ENCODE data around the gene KIAA1217.

KIAA1217 gene

DNA sequence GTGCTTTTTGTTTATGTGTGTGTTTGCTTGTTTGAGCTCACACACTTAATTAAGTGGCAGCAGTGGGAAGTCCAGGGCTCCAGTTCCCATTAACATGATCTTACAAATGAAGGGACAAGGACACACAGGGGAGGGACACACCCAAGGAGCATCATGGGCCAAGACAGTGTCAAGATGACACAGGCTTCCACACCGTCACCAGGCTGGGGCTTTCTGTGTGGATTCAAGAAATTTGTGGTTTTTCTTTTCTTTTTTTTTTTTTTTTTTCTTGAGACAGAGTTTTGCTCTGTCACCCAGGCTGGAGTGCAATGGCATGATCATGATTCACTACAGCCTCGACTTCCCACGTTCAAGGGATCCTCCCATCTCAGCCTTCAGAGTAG, 173.6 kb downstream of the KIAA1217 start:
- Histone ChIP-seq H2BK120ac (ENCODE audit: low read depth, low read length) (no peak overlapping the region), H3K4me3 (ENCODE audit: low read length in 2 of 2) (no peak overlapping the region), H2BK12ac (ENCODE audit: low read length) (no peak overlapping the region), H3K4ac (ENCODE audit: low read length) (no peak overlapping the region), H3K79me1 (ENCODE audit: low read depth, low read length) (no peaks in the 10 kb centered on the region), H3K9me3 (replicated peaks in 1 of 2; ENCODE audit: control insufficient read depth in 2 of 2, insufficient read depth in 1 of 2, low read depth in 1 of 2, low read length in 2 of 2) (no peaks in the 10 kb centered on the region), H3K4me1 (ENCODE audit: control insufficient read depth in 2 of 2, insufficient read depth in 1 of 2, low read depth in 1 of 2, low read length in 2 of 2) (peaks cover 12 to 17% of the 10 kb centered on the region in 2 donors), H3K23ac (ENCODE audit: low read depth, low read length, poor library complexity) (no peak overlapping the region), H3K27me3 (ENCODE audit: control insufficient read depth in 3 of 3, insufficient read depth in 3 of 3, low read depth in 1 of 3, low read length in 3 of 3) (no peaks in the 10 kb centered on the region), H4K91ac (ENCODE audit: low read depth, low read length, poor library complexity) (no peak overlapping the region), H3K27ac (replicated peaks; ENCODE audit: low read length) (no peak overlapping the region), H2AFZ (ENCODE audit: low read length) (no peak overlapping the region), H3K14ac (ENCODE audit: low read length) (no peak overlapping the region), H3K36me3 (replicated peaks in 1 of 2; ENCODE audit: control insufficient read depth in 2 of 2, insufficient read depth in 2 of 2, low read length in 2 of 2) (no peaks in the 10 kb centered on the region), H3K9ac (ENCODE audit: low read depth, low read length, poor library complexity) (no peak overlapping the region), H4K8ac (ENCODE audit: low read depth, low read length) (no peak overlapping the region), H2AK5ac (ENCODE audit: low read depth, low read length) (no peak overlapping the region), H2BK5ac (ENCODE audit: low read length) (no peak overlapping the region), H2BK15ac (ENCODE audit: low read length) (no peak overlapping the region), H3K18ac (ENCODE audit: low read length) (no peak overlapping the region), H3K4me2 (ENCODE audit: insufficient read depth, low read length, poor library complexity, severe bottlenecking) (no peak overlapping the region)
- WGBS, 2 donors (ENCODE audit: extremely low coverage in 2 of 2, insufficient read length in 2 of 2, insufficient replicate concordance in 1 of 2): no CpG with 5 or more reads among the region's 3 CpGs
- no peak for DNase-seq (ENCODE audit: low spot score)

DNA sequence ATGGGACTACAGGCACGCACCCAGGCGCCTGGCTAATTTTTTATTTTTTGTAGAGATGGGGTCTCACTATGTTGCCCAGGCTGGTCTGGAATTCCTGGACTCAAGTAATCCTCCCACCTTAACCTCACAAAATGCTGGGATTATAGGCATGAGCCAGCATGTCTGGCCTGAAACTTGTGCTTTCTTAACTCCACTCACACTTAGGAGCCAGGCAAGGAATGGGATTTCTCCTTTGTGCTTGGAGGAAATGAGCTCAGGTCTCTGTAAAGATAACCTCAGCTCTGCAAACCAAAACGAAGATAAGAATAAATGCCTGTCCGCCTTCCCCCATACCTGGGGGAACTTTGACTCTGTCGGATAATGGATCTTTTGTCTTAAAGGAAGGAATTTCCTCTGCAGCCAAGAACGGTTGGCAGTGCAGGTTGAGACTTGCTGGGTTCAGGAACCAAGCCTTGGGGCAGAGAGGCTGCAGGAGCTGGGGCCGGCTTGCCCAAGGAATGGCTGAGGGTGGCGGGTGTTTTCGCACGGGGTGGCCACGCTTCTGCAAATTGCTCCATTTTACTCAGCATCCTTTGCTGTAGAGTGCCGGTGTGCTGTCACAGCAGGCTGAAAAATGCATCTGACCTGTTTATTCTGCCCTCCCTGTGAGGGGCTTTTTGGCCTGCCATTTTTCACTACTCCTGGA, 174.2 kb downstream of the KIAA1217 start:
- Histone ChIP-seq H3K9me3 (replicated peaks in 1 of 2; ENCODE audit: control insufficient read depth in 2 of 2, insufficient read depth in 1 of 2, low read depth in 1 of 2, low read length in 2 of 2) (no peaks in the 10 kb centered on the region), H3K18ac (ENCODE audit: low read length) (no peak overlapping the region), H3K23ac (ENCODE audit: low read depth, low read length, poor library complexity) (no peak overlapping the region), H3K79me1 (ENCODE audit: low read depth, low read length) (no peaks in the 10 kb centered on the region), H3K14ac (ENCODE audit: low read length) (no peak overlapping the region), H2BK5ac (ENCODE audit: low read length) (no peak overlapping the region), H3K4me2 (ENCODE audit: insufficient read depth, low read length, poor library complexity, severe bottlenecking) (no peak overlapping the region), H3K4ac (ENCODE audit: low read length) (no peak overlapping the region), H3K9ac (ENCODE audit: low read depth, low read length, poor library complexity) (no peak overlapping the region), H2AK5ac (ENCODE audit: low read depth, low read length) (no peak overlapping the region), H2BK120ac (ENCODE audit: low read depth, low read length) (no peak overlapping the region), H3K36me3 (replicated peaks in 1 of 2; ENCODE audit: control insufficient read depth in 2 of 2, insufficient read depth in 2 of 2, low read length in 2 of 2) (no peaks in the 10 kb centered on the region), H3K4me1 (ENCODE audit: control insufficient read depth in 2 of 2, insufficient read depth in 1 of 2, low read depth in 1 of 2, low read length in 2 of 2) (peaks cover 12 to 17% of the 10 kb centered on the region in 2 donors), H4K91ac (ENCODE audit: low read depth, low read length, poor library complexity) (no peak overlapping the region), H3K27me3 (ENCODE audit: control insufficient read depth in 3 of 3, insufficient read depth in 3 of 3, low read depth in 1 of 3, low read length in 3 of 3) (no peaks in the 10 kb centered on the region), H3K4me3 (ENCODE audit: low read length in 2 of 2) (no peak overlapping the region), H3K27ac (replicated peaks; ENCODE audit: low read length) (no peak overlapping the region), H2AFZ (ENCODE audit: low read length) (no peak overlapping the region), H2BK15ac (ENCODE audit: low read length) (no peak overlapping the region), H2BK12ac (ENCODE audit: low read length) (no peak overlapping the region), H4K8ac (ENCODE audit: low read depth, low read length) (no peak overlapping the region)
- no CpG with 5 or more reads among the region's 12 CpGs for WGBS, 2 donors (ENCODE audit: extremely low coverage in 2 of 2, insufficient read length in 2 of 2, insufficient replicate concordance in 1 of 2)
- DNase-seq (ENCODE audit: low spot score): no peak

DNA sequence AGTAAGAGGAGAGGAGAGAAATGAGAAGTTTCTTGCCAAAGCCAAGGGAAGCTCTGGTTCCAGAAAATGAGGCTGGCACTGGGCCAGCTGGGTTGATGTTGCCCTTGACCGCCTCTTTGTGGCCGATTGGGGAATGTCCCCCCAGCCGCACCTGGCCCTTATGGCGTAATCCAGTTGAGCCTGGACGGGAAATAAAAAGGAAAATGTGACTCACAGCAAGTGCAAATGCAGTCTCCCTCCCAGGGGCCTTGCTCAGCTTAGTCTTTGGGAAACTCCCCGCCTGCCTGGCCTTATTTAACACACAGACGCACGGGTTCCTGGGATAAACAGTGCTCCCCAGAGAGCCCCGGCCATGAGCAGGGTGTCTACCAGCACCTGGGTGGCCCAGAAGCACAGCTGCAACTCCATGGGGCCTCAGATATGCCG, 174.8 kb downstream of the KIAA1217 start:
- H3K18ac ChIP-seq (ENCODE audit: low read length): no peak overlapping the region
- no peak overlapping the region for H2BK12ac ChIP-seq (ENCODE audit: low read length)
- DNase-seq (ENCODE audit: low spot score): no peak
- H2BK120ac ChIP-seq (ENCODE audit: low read depth, low read length): no peak overlapping the region
- H3K9ac ChIP-seq (ENCODE audit: low read depth, low read length, poor library complexity): no peak overlapping the region
- no peak overlapping the region for H2BK5ac ChIP-seq (ENCODE audit: low read length)
- no peak overlapping the region for H4K91ac ChIP-seq (ENCODE audit: low read depth, low read length, poor library complexity)
- no peak overlapping the region for H3K4me2 ChIP-seq (ENCODE audit: insufficient read depth, low read length, poor library complexity, severe bottlenecking)
- H3K14ac ChIP-seq (ENCODE audit: low read length): no peak overlapping the region
- no peak overlapping the region for H2AFZ ChIP-seq (ENCODE audit: low read length)
- H4K8ac ChIP-seq (ENCODE audit: low read depth, low read length): no peak overlapping the region
- no peak overlapping the region for H3K4me3 ChIP-seq (ENCODE audit: low read length in 2 of 2)
- peaks cover 12 to 17% of the 10 kb centered on the region in 2 donors for H3K4me1 ChIP-seq (ENCODE audit: control insufficient read depth in 2 of 2, insufficient read depth in 1 of 2, low read depth in 1 of 2, low read length in 2 of 2)
- no CpG with 5 or more reads among the region's 10 CpGs for WGBS, 2 donors (ENCODE audit: extremely low coverage in 2 of 2, insufficient read length in 2 of 2, insufficient replicate concordance in 1 of 2)
- no peaks in the 10 kb centered on the region for H3K79me1 ChIP-seq (ENCODE audit: low read depth, low read length)
- no peak overlapping the region for H3K23ac ChIP-seq (ENCODE audit: low read depth, low read length, poor library complexity)
- H2AK5ac ChIP-seq (ENCODE audit: low read depth, low read length): no peak overlapping the region
- H2BK15ac ChIP-seq (ENCODE audit: low read length): no peak overlapping the region
- H3K27me3 ChIP-seq (ENCODE audit: control insufficient read depth in 3 of 3, insufficient read depth in 3 of 3, low read depth in 1 of 3, low read length in 3 of 3): no peaks in the 10 kb centered on the region
- no peak overlapping the region for H3K4ac ChIP-seq (ENCODE audit: low read length)
- no peak overlapping the region for H3K27ac ChIP-seq (replicated peaks; ENCODE audit: low read length)
- no peaks in the 10 kb centered on the region for H3K9me3 ChIP-seq (replicated peaks in 1 of 2; ENCODE audit: control insufficient read depth in 2 of 2, insufficient read depth in 1 of 2, low read depth in 1 of 2, low read length in 2 of 2)
- H3K36me3 ChIP-seq (replicated peaks in 1 of 2; ENCODE audit: control insufficient read depth in 2 of 2, insufficient read depth in 2 of 2, low read length in 2 of 2): no peaks in the 10 kb centered on the region

DNA sequence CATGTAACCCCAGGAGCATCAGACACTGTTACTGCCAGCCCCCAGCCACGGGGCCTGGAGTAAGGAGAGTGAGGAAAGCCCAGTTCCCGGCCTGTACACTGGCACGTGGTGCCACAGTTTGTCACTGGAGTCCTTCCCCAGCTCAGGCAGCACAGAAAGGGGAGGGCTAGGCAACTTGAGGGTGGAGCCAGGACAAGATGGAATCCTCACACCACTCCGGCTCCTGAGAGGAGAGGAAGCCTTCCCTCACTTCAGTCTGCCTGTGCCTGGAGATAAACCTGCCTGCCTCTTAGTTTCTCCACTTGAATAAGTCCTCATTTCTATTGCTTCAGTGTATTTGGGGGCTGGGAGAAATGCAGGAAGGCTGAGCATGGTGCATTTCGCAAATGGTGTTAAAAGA, 176.0 kb downstream of the KIAA1217 start:
- Histone ChIP-seq H2BK15ac (ENCODE audit: low read length) (no peak overlapping the region), H3K36me3 (replicated peaks in 1 of 2; ENCODE audit: control insufficient read depth in 2 of 2, insufficient read depth in 2 of 2, low read length in 2 of 2) (no peaks in the 10 kb centered on the region), H2AK5ac (ENCODE audit: low read depth, low read length) (no peak overlapping the region), H4K8ac (ENCODE audit: low read depth, low read length) (peak overlapping the region; percentile 6), H3K4me1 (ENCODE audit: control insufficient read depth in 2 of 2, insufficient read depth in 1 of 2, low read depth in 1 of 2, low read length in 2 of 2) (peaks cover 12 to 17% of the 10 kb centered on the region in 2 donors), H3K27me3 (ENCODE audit: control insufficient read depth in 3 of 3, insufficient read depth in 3 of 3, low read depth in 1 of 3, low read length in 3 of 3) (no peaks in the 10 kb centered on the region), H2BK12ac (ENCODE audit: low read length) (no peak overlapping the region), H3K9ac (ENCODE audit: low read depth, low read length, poor library complexity) (no peak overlapping the region), H3K4me2 (ENCODE audit: insufficient read depth, low read length, poor library complexity, severe bottlenecking) (no peak overlapping the region), H3K79me1 (ENCODE audit: low read depth, low read length) (no peaks in the 10 kb centered on the region), H3K23ac (ENCODE audit: low read depth, low read length, poor library complexity) (no peak overlapping the region), H4K91ac (ENCODE audit: low read depth, low read length, poor library complexity) (no peak overlapping the region), H3K18ac (ENCODE audit: low read length) (peak overlapping the region; percentile 42), H2BK5ac (ENCODE audit: low read length) (no peak overlapping the region), H3K9me3 (replicated peaks in 1 of 2; ENCODE audit: control insufficient read depth in 2 of 2, insufficient read depth in 1 of 2, low read depth in 1 of 2, low read length in 2 of 2) (no peaks in the 10 kb centered on the region), H2AFZ (ENCODE audit: low read length) (no peak overlapping the region), H3K27ac (replicated peaks; ENCODE audit: low read length) (no peak overlapping the region), H3K14ac (ENCODE audit: low read length) (no peak overlapping the region), H3K4me3 (ENCODE audit: low read length in 2 of 2) (no peak overlapping the region), H2BK120ac (ENCODE audit: low read depth, low read length) (no peak overlapping the region), H3K4ac (ENCODE audit: low read length) (no peak overlapping the region)
- no peak for DNase-seq (ENCODE audit: low spot score)
- WGBS, 2 donors (ENCODE audit: extremely low coverage in 2 of 2, insufficient read length in 2 of 2, insufficient replicate concordance in 1 of 2): no CpG with 5 or more reads among the region's 5 CpGs

Data from neuronal stem cell (in vitro differentiated cells).